NB4 (cell line): ENCODE data around the gene RCOR1.

Source experiments
- POLR2A ChIP-seq: IDR thresholded peaks from 2 replicates; pipeline ENCODE4 v1.6.1; 2011; ENCODE audit warnings: mild to moderate bottlenecking; ENCODE audit not compliant: insufficient read length; ENCODE audit errors: extremely low read depth
- TF ChIP-seq, protein P1 (sequence below): IDR thresholded peaks from one replicate; pipeline ENCODE4 v1.5.1; 2012; ENCODE audit warnings: low read depth, low read length
- TF ChIP-seq, protein P2 (sequence below): IDR thresholded peaks from 2 replicates; pipeline ENCODE4 v1.6.1; 2011; ENCODE audit warnings: low read depth, low read length

DNA sequence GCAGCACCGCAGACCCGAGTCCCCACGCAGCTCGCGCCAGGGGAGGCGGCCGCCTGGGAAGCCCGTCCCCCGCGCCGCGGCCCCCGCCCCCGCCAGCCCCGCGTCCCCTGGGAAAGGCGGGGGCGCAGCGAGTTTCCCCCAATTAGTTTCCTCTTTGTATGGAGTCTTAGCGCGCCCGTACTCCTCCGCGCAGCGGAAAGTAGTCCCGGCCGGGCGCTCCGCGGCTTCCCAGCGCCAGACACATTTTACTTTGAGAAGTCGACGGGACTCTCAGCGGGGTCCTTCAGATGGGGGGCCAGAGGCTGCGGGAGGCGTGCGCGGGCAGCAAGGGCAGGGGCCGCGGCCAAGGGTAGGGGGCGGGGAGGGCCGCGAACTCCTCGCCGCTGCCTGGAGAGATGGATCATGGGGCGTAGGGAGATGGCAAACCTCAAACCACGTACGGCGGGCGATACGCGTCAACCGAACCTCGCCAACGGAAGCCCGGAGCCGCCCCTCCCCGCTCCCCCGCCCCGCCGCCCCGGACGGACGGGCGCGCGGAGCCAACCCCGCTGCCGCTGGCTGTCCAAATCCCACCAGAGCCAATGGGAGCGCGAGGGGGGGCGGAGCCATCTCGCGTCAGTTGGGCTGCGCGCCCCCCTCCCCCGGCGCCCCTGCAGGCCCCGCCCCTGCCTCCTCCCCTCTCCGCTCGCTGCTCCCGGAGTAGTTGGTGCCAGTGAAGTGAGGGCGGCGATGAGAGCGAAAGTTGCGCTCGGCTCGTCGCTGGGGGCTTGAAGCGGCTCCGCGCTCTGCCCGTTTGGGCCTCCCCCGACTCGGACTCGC lies at the start of gene RCOR1:
- TF ChIP-seq, protein P1, sequence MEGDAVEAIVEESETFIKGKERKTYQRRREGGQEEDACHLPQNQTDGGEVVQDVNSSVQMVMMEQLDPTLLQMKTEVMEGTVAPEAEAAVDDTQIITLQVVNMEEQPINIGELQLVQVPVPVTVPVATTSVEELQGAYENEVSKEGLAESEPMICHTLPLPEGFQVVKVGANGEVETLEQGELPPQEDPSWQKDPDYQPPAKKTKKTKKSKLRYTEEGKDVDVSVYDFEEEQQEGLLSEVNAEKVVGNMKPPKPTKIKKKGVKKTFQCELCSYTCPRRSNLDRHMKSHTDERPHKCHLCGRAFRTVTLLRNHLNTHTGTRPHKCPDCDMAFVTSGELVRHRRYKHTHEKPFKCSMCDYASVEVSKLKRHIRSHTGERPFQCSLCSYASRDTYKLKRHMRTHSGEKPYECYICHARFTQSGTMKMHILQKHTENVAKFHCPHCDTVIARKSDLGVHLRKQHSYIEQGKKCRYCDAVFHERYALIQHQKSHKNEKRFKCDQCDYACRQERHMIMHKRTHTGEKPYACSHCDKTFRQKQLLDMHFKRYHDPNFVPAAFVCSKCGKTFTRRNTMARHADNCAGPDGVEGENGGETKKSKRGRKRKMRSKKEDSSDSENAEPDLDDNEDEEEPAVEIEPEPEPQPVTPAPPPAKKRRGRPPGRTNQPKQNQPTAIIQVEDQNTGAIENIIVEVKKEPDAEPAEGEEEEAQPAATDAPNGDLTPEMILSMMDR = no peak
- peak; percentile 84 for TF ChIP-seq POLR2A
- TF ChIP-seq, protein P2, sequence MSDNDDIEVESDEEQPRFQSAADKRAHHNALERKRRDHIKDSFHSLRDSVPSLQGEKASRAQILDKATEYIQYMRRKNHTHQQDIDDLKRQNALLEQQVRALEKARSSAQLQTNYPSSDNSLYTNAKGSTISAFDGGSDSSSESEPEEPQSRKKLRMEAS = no peak
